ENCODE data around the gene RPL23.

GRCh38 chr17:38886643-38887010, 33.1 kb upstream of the RPL23 start:
- TF ChIP-seq CTCF (IDR thresholded peaks at IDR 0.05) (no peak), POLR2A (IDR thresholded peaks at IDR 0.05) (no peak)

Data from esophagus squamous epithelium (tissue), 4 donors.